GM06990 (cell line): Measurements from ENCODE around the gene TTF1.
"Not testable (repeated sequence)": the region's sequence is repeated elsewhere in the genome, so short reads cannot be mapped to it uniquely, and the experiment has no call there.

Experiments used
- DNase-seq: peaks from one replicate; pipeline ENCODE4 v3.0.0-alpha.2; 2011; ENCODE audit not compliant: insufficient read length; ENCODE audit errors: extremely low read depth
- H3K27me3 ChIP-seq: replicated peaks from 2 replicates; pipeline ENCODE4 v1.6.0; 2011; ENCODE audit warnings: low read length; ENCODE audit not compliant: control insufficient read depth, insufficient read depth
- H3K36me3 ChIP-seq: 2 replicates; pipeline ENCODE4 v1.5.1; 2011; ENCODE audit warnings: low read length; ENCODE audit not compliant: control insufficient read depth, insufficient read depth
- H3K4me3 ChIP-seq: replicated peaks from 2 replicates; pipeline ENCODE4 v1.5.1; 2011; ENCODE audit warnings: low read depth, mild to moderate bottlenecking, control low read depth, low read length
- CTCF ChIP-seq: IDR thresholded peaks from 2 replicates; pipeline ENCODE4 v1.5.1; 2011; ENCODE audit warnings: low read length, control low read depth, mild to moderate bottlenecking, inconsistent platforms; ENCODE audit not compliant: insufficient read depth, poor library complexity, severe bottlenecking

Gene TTF1

GRCh38 chr9:132383462-132383883 is 23.2 kb downstream of the TTF1 start:
- H3K36me3 ChIP-seq = peaks cover 18% of the 10 kb centered on the region
- no peak for TF ChIP-seq CTCF
- no peak overlapping the region for H3K4me3 ChIP-seq
- no peaks in the 10 kb centered on the region for H3K27me3 ChIP-seq
- DNase-seq = peak; percentile 43

GRCh38 chr9:132381966-132382541 is 24.6 kb downstream of the TTF1 start:
- DNase-seq = peak; percentile 82
- no peak for TF ChIP-seq CTCF
- Histone ChIP-seq H3K27me3 (no peaks in the 10 kb centered on the region), H3K36me3 (peaks cover 24% of the 10 kb centered on the region), H3K4me3 (peak overlapping the region; percentile 25)

GRCh38 chr9:132378416-132378815 is 28.2 kb downstream of the TTF1 start:
- not testable (repeated sequence) for H3K27me3 ChIP-seq, H3K4me3 ChIP-seq, DNase-seq
- peaks cover 24% of the 10 kb centered on the region for H3K36me3 ChIP-seq

GRCh38 chr9:132377769-132378168 is 28.9 kb downstream of the TTF1 start:
- not testable (repeated sequence) for DNase-seq, H3K27me3 ChIP-seq, H3K4me3 ChIP-seq
- peaks cover 24% of the 10 kb centered on the region for H3K36me3 ChIP-seq

GRCh38 chr9:132372177-132373095 is 34.2 kb downstream of the TTF1 start:
- no peak for TF ChIP-seq CTCF
- no peaks in the 10 kb centered on the region for H3K27me3 ChIP-seq
- peaks cover 8% of the 10 kb centered on the region for H3K36me3 ChIP-seq
- DNase-seq = no peak
- H3K4me3 ChIP-seq = no peak overlapping the region

GRCh38 chr9:132370592-132370991 is 36.0 kb downstream of the TTF1 start:
- Histone ChIP-seq H3K27me3 (no peaks in the 10 kb centered on the region), H3K4me3 (no peak overlapping the region), H3K36me3 (no peaks in the 10 kb centered on the region)
- DNase-seq = no peak
- no peak for TF ChIP-seq CTCF
